HCT116 (cell line): Measurements from ENCODE around the gene FRMD4B. TPM values are rescaled to one million over a fixed set of nuclear protein-coding genes. Genes with fewer than 3 reads are reported as not detected.

Experiments used
- ATAC-seq: fragments of 200-7000 bp; cut with Tn5 transposase; 2 replicates; pipeline ENCODE4 v1.9.1; 2020; ENCODE audit warnings: mild to moderate bottlenecking, moderate library complexity
- BruUV-seq: library from RNA; stranded (reverse); fragments of 400-500 nt; replicated peaks from 2 replicates; lab custom pipeline; 2021; lab: Mats Ljungman, UMichigan
- CTCF ChIA-PET: fragments of 300-600 bp; sonication (Branson Sonifier 250); formaldehyde crosslinking; loops from one replicate; lab custom pipeline; 2021; ENCODE audit warnings: antibody characterized with exemption; lab: Charles Lee
- POLR2A ChIA-PET: fragments of 300-600, 350-600 bp; sonication (Branson Sonifier 250); formaldehyde crosslinking; loops from one replicate; lab custom pipeline; 2021; ENCODE audit warnings: antibody characterized with exemption; lab: Charles Lee
- RAD21 ChIA-PET, 2 experiments: fragments of 300-600 bp; sonication (Branson Sonifier 250); formaldehyde crosslinking; loops; one replicate each; lab custom pipeline; 2023; ENCODE audit warnings: low total read pairs in 2 of 2; ENCODE audit not compliant: uncharacterized antibody in 2 of 2, unreplicated experiment in 2 of 2, low non-redundant PET in 1 of 2; lab: Charles Lee
- DNase-seq: peaks from one replicate; pipeline ENCODE4 v3.0.0-alpha.2; 2010; ENCODE audit warnings: low read depth, low spot score
- H2AFZ ChIP-seq: fragments of 200-600 bp; shearing (Covaris generic), sonication (generic); 2 replicates; pipeline ENCODE4 v1.6.1; 2017; ENCODE audit warnings: low read depth, mixed run types, mixed read lengths, antibody characterized with exemption, low read length; ENCODE audit not compliant: poor library complexity, severe bottlenecking
- H3K27ac ChIP-seq: 2 replicates; pipeline ENCODE4 v1.5.1; 2012; ENCODE audit warnings: low read depth, low read length
- H3K27me3 ChIP-seq: fragments of 200-600 bp; sonication (generic); 2 replicates; pipeline ENCODE4 v1.6.1; 2016; ENCODE audit warnings: mixed run types, low read length, mixed read lengths; ENCODE audit not compliant: insufficient read depth
- H3K36me3 ChIP-seq, 2 experiments: fragments of 200-500 bp in 1 of 2; fragments of 200-600 bp in 1 of 2; sonication (Bioruptor generic) in 1 of 2; sonication (generic) in 1 of 2; 2 replicates each; pipeline versions ENCODE4 v1.5.1 to v1.6.1; 2014 to 2016; ENCODE audit warnings: low read length in 2 of 2, inconsistent platforms in 1 of 2, mixed read lengths in 1 of 2, mixed run types in 1 of 2; ENCODE audit not compliant: insufficient read depth in 2 of 2, control insufficient read depth in 1 of 2
- H3K4me1 ChIP-seq, 2 experiments: fragments of 200-600 bp in 1 of 2; sonication (generic) in 1 of 2; 2 replicates each; pipeline versions ENCODE4 v1.5.1 to v1.6.1; 2012 to 2017; ENCODE audit warnings: low read length in 2 of 2, inconsistent platforms in 1 of 2, mild to moderate bottlenecking in 1 of 2, mixed read lengths in 1 of 2, mixed run types in 1 of 2, moderate library complexity in 1 of 2; ENCODE audit not compliant: insufficient read depth in 2 of 2, control insufficient read depth in 1 of 2
- H3K4me2 ChIP-seq: fragments of 200-600 bp; sonication (generic); 2 replicates; pipeline ENCODE4 v1.6.1; 2017; ENCODE audit warnings: mixed run types, low read length, mixed read lengths
- H3K4me3 ChIP-seq, 2 experiments: fragments of 200-600 bp in 1 of 2; sonication (generic) in 1 of 2; replicated peaks in 1 of 2; 2 replicates each; pipeline ENCODE4 v1.5.1; 2011 to 2016; ENCODE audit warnings: low read length in 2 of 2, control low read depth in 1 of 2, low read depth in 1 of 2, mild to moderate bottlenecking in 1 of 2, mixed read lengths in 1 of 2, mixed run types in 1 of 2
- H3K79me2 ChIP-seq: fragments of 200-600 bp; sonication (generic); 2 replicates; pipeline ENCODE4 v1.6.1; 2017; ENCODE audit warnings: mild to moderate bottlenecking, mixed run types, low read length, moderate library complexity, mixed read lengths; ENCODE audit not compliant: insufficient read depth
- H3K9ac ChIP-seq: fragments of 200-600 bp; sonication (generic); 2 replicates; pipeline ENCODE4 v1.6.1; 2016; ENCODE audit warnings: low read length, mixed read lengths
- H3K9me2 ChIP-seq: fragments of 200-600 bp; sonication (generic), shearing (Covaris generic); 2 replicates; pipeline ENCODE4 v1.6.1; 2017; ENCODE audit warnings: mixed run types, mild to moderate bottlenecking, moderate library complexity; ENCODE audit not compliant: insufficient read depth
- H3K9me3 ChIP-seq, 2 experiments: fragments of 200-500 bp in 1 of 2; fragments of 200-600 bp in 1 of 2; sonication (Bioruptor generic) in 1 of 2; sonication (generic) in 1 of 2; 2 replicates each; pipeline ENCODE4 v1.6.1; 2014 to 2017; ENCODE audit warnings: low read length in 2 of 2, mixed read lengths in 2 of 2, inconsistent platforms in 1 of 2, low read depth in 1 of 2, mild to moderate bottlenecking in 1 of 2, mixed run types in 1 of 2, moderate library complexity in 1 of 2; ENCODE audit not compliant: control insufficient read depth in 1 of 2, insufficient read depth in 1 of 2
- H4K20me1 ChIP-seq: fragments of 200-600 bp; sonication (generic), shearing (Covaris generic); 2 replicates; pipeline ENCODE4 v1.6.1; 2017; ENCODE audit warnings: mixed run types, mild to moderate bottlenecking, moderate library complexity; ENCODE audit not compliant: insufficient read depth
- ATF3 ChIP-seq: IDR thresholded peaks from 2 replicates; pipeline ENCODE4 v1.6.1; 2012
- CEBPB ChIP-seq: IDR thresholded peaks from 2 replicates; pipeline ENCODE4 v1.6.1; 2012; ENCODE audit warnings: low read depth
- CTCF ChIP-seq, 3 experiments: fragments of 200-600 bp in 1 of 3; sonication (generic) in 1 of 3; IDR thresholded peaks in 2 of 3; conservative IDR thresholded peaks in 1 of 3; 2 replicates each; pipeline ENCODE4 v1.5.1; 2012 to 2017; ENCODE audit warnings: low read depth in 2 of 3, low read length in 2 of 3, antibody characterized with exemption in 1 of 3, borderline replicate concordance in 1 of 3, control low read depth in 1 of 3, mild to moderate bottlenecking in 1 of 3, mixed read lengths in 1 of 3, mixed run types in 1 of 3, moderate library complexity in 1 of 3; ENCODE audit not compliant: insufficient read depth in 1 of 3
- ELF1 ChIP-seq: IDR thresholded peaks from 2 replicates; pipeline ENCODE4 v1.6.1; 2012; ENCODE audit warnings: low read depth, borderline replicate concordance
- FOSL1 ChIP-seq: IDR thresholded peaks from 2 replicates; pipeline ENCODE4 v1.6.1; 2012; ENCODE audit warnings: low read depth
- POLR2A ChIP-seq: IDR thresholded peaks from 2 replicates; pipeline ENCODE4 v1.7.0; 2011; ENCODE audit warnings: borderline replicate concordance; ENCODE audit not compliant: insufficient read depth, insufficient read length; ENCODE audit errors: extremely low read depth
- POLR2AphosphoS5 ChIP-seq: IDR thresholded peaks from 2 replicates; pipeline ENCODE4 v1.6.1; 2011; ENCODE audit warnings: mild to moderate bottlenecking, low read depth, low read length, moderate library complexity
- RAD21 ChIP-seq: IDR thresholded peaks from 2 replicates; pipeline ENCODE4 v1.6.1; 2012; ENCODE audit warnings: low read depth, mild to moderate bottlenecking
- REST ChIP-seq: IDR thresholded peaks from 2 replicates; pipeline ENCODE4 v1.6.1; 2012; ENCODE audit warnings: low read depth
- SIN3A ChIP-seq: IDR thresholded peaks from 2 replicates; pipeline ENCODE4 v1.6.1; 2012; ENCODE audit warnings: low read depth
- SP1 ChIP-seq: IDR thresholded peaks from 2 replicates; pipeline ENCODE4 v1.6.1; 2012; ENCODE audit warnings: low read depth
- TCF7L2 ChIP-seq: IDR thresholded peaks from 2 replicates; pipeline ENCODE4 v1.7.0; 2011; ENCODE audit warnings: borderline replicate concordance, inconsistent platforms; ENCODE audit not compliant: insufficient read depth, insufficient read length; ENCODE audit errors: extremely low read depth
- YY1 ChIP-seq: IDR thresholded peaks from 2 replicates; pipeline ENCODE4 v1.6.1; 2011; ENCODE audit warnings: low read length, low read depth, moderate library complexity, mild to moderate bottlenecking; ENCODE audit not compliant: insufficient replicate concordance; ENCODE audit errors: extremely low read depth
- ZBTB33 ChIP-seq: IDR thresholded peaks from 2 replicates; pipeline ENCODE4 v1.6.1; 2011; ENCODE audit warnings: mild to moderate bottlenecking, low read length, moderate library complexity; ENCODE audit not compliant: insufficient replicate concordance; ENCODE audit errors: extremely low read depth
- ZFX ChIP-seq: fragments of 450-650 bp; IDR thresholded peaks from 2 replicates; pipeline ENCODE4 v1.6.1; 2017
- intact Hi-C: fragments of 100-400 bp; cut with micrococcal nuclease; formaldehyde crosslinking; loops from 2 replicates; pipeline ENCODE4 v1.10.0; 2022
- total RNA-seq: library from RNA; stranded (reverse); gene quantifications from one replicate; pipeline ENCODE4 v1.2.1, GENCODE V29; 2021; ENCODE audit not compliant: unreplicated experiment

FRMD4B gene
- total RNA-seq, 1 experiment from 2014 or later, result 2.0 TPM

GRCh38 chr3:69364354-69364753 is 21.5 kb downstream of the FRMD4B start (continued):
- TF ChIP-seq REST, result no peak
- no peak for TF ChIP-seq TCF7L2
- TF ChIP-seq POLR2A, result no peak
- no peak for TF ChIP-seq POLR2AphosphoS5
- no peak for TF ChIP-seq FOSL1
- no peak for TF ChIP-seq ATF3
- TF ChIP-seq ELF1, result no peak
- TF ChIP-seq RAD21, result no peak

GRCh38 chr3:69360690-69361089 is 25.2 kb downstream of the FRMD4B start:
- no TSS peak for BruUV-seq

More at GRCh38 chr3:69360690-69361089, 25.2 kb downstream of the FRMD4B start:
- Histone ChIP-seq H3K4me3 (no peak overlapping the region), H2AFZ (no peak overlapping the region), H3K36me3 (no peaks in the 10 kb centered on the region), H3K4me2 (no peak overlapping the region), H3K9me3 (no peaks in the 10 kb centered on the region), H3K4me1 (no peaks in the 10 kb centered on the region), H3K79me2 (no peaks in the 10 kb centered on the region), H3K27ac (no peak overlapping the region), H4K20me1 (no peaks in the 10 kb centered on the region), H3K9me2 (no peaks in the 10 kb centered on the region), H3K27me3 (peaks cover 19% of the 10 kb centered on the region), H3K9ac (no peak overlapping the region)
- ChIA-PET POLR2A (no interaction called here), CTCF (no interaction called here), RAD21 (no interaction called here)
- ATAC-seq, result no peak
- no peak for TF ChIP-seq SIN3A
- no peak for TF ChIP-seq CTCF (IDR thresholded peaks at IDR 0.05 in 2 of 3, conservative IDR thresholded peaks at IDR 0.05 in 1 of 3; ENCODE audit: borderline replicate concordance in 1 of 3, insufficient read depth in 1 of 3, low read depth in 2 of 3, low read length in 2 of 3)
- no peak for TF ChIP-seq ZBTB33
- TF ChIP-seq FOSL1, result no peak
- TF ChIP-seq RAD21, result no peak
- no peak for TF ChIP-seq ZFX
- TF ChIP-seq YY1, result no peak
- no peak for TF ChIP-seq ATF3
- no peak for TF ChIP-seq CEBPB
- no peak for TF ChIP-seq SP1
- no peak for TF ChIP-seq POLR2AphosphoS5
- intact Hi-C loops, result no loop called here
- DNase-seq, result no peak
